Liver (tissue), 3 donors: ENCODE measurements around the gene ANKZF1.
A peak's percentile ranks its signal among the peaks of the same experiment; 100 is the strongest.

ENCODE experiments used
- CTCF ChIP-seq: fragments of 150-350 bp; IDR thresholded peaks from 2 replicates; pipeline ENCODE4 v1.5.1; 2017; ENCODE audit warnings: improper control_type of control experiment, low read depth, low read length; ENCODE audit not compliant: missing input control
- EGR1 ChIP-seq, 2 donors: IDR thresholded peaks; 2 replicates each; pipeline ENCODE4 v1.6.1; 2016 to 2018; ENCODE audit warnings: antibody characterized with exemption in 2 of 2, low read depth in 2 of 2
- JUND ChIP-seq, 2 donors: IDR thresholded peaks; 2 replicates each; pipeline ENCODE4 v1.6.1; 2016; ENCODE audit warnings: antibody characterized with exemption in 2 of 2
- MAX ChIP-seq: IDR thresholded peaks from 2 replicates; pipeline ENCODE4 v1.6.1; 2016; ENCODE audit warnings: antibody characterized with exemption
- RAD21 ChIP-seq, 2 donors: IDR thresholded peaks; 2 replicates each; pipeline ENCODE4 v1.6.1; 2016; ENCODE audit warnings: antibody characterized with exemption in 2 of 2, mild to moderate bottlenecking in 2 of 2
- SP1 ChIP-seq: IDR thresholded peaks from 2 replicates; pipeline ENCODE4 v1.6.1; 2018; ENCODE audit warnings: antibody characterized with exemption, mild to moderate bottlenecking
- TAF1 ChIP-seq: conservative IDR thresholded peaks from 2 replicates; pipeline ENCODE4 v1.6.1; 2016; ENCODE audit warnings: antibody characterized with exemption, mild to moderate bottlenecking
- ZBTB33 ChIP-seq: IDR thresholded peaks from 2 replicates; pipeline ENCODE4 v1.6.1; 2016; ENCODE audit warnings: antibody characterized with exemption
- donor health status: healthy.
- donor health status: healthy.

- TF ChIP-seq CTCF (peak; percentile 3), EGR1 (IDR thresholded peaks at IDR 0.05; ENCODE audit: low read depth in 2 of 2) (peak in 1 of 2 donors; percentile 14), TAF1 (no peak), SP1 (peak; percentile 83), RAD21 (IDR thresholded peaks at IDR 0.05) (peak in 1 of 2 donors; percentile 45), MAX (peak; percentile 41), JUND (IDR thresholded peaks at IDR 0.05) (no peak), ZBTB33 (no peak)
Measured at GRCh38 chr2:219269362-219270054, 39.9 kb downstream of the ANKZF1 start.
